Endothelial cell of umbilical vein (primary cell): ENCODE results near the gene CD300LF. TPM values are rescaled to one million over a fixed set of nuclear protein-coding genes. Genes with fewer than 3 reads are reported as not detected.

Experiments
- BruUV-seq: library from RNA; stranded (reverse); fragments of 400-500 nt; replicated peaks from 2 replicates; lab custom pipeline; 2021; lab: Mats Ljungman, UMichigan
- CTCF ChIA-PET: fragments of 300-600, 350-600 bp; sonication (Branson Sonifier 250); formaldehyde crosslinking; loops from one replicate; lab custom pipeline; 2021; ENCODE audit warnings: antibody characterized with exemption, inconsistent platforms; lab: Charles Lee
- POLR2A ChIA-PET: fragments of 300-600, 350-600 bp; sonication (Branson Sonifier 250); formaldehyde crosslinking; loops from one replicate; lab custom pipeline; 2021; ENCODE audit warnings: antibody characterized with exemption, inconsistent platforms; lab: Charles Lee
- DNase-seq: peaks from one replicate; pipeline ENCODE4 v3.0.0-alpha.2; 2011; ENCODE audit warnings: low read depth, low spot score
- FAIRE-seq: peaks from 2 replicates; lab custom pipeline; 2011; peaks lifted over from hg19 to GRCh38; lab: Jason Lieb, UNC
- H2AFZ ChIP-seq: 2 replicates; pipeline ENCODE4 v1.6.0; 2012; ENCODE audit warnings: low read depth, low read length, control low read depth, inconsistent platforms
- H3K27ac ChIP-seq: 2 replicates; pipeline ENCODE4 v1.5.1; 2011; ENCODE audit warnings: low read depth, mild to moderate bottlenecking, control low read depth, low read length, moderate library complexity; ENCODE audit not compliant: insufficient read depth
- H3K27me3 ChIP-seq, 2 experiments: 2 replicates each; pipeline versions ENCODE4 v1.6.0 to v1.6.1; 2011; ENCODE audit warnings: low read length in 2 of 2, mixed read lengths in 1 of 2; ENCODE audit not compliant: control insufficient read depth in 2 of 2, insufficient read depth in 2 of 2
- H3K36me3 ChIP-seq, 2 experiments: 2 replicates in 1 of 2; 3 replicates in 1 of 2; pipeline ENCODE4 v1.5.1; 2011; ENCODE audit warnings: low read length in 2 of 2, mild to moderate bottlenecking in 1 of 2, moderate library complexity in 1 of 2; ENCODE audit not compliant: control insufficient read depth in 2 of 2, insufficient read depth in 2 of 2; ENCODE audit errors: extremely low read depth in 1 of 2
- H3K4me1 ChIP-seq: 3 replicates; pipeline ENCODE4 v1.5.1; 2011; ENCODE audit warnings: mild to moderate bottlenecking, low read length; ENCODE audit not compliant: control insufficient read depth, insufficient read depth; ENCODE audit errors: extremely low read depth
- H3K4me2 ChIP-seq: 2 replicates; pipeline ENCODE4 v1.6.1; 2011; ENCODE audit warnings: low read length, control low read depth, mixed read lengths; ENCODE audit not compliant: insufficient read depth
- H3K4me3 ChIP-seq, 3 experiments: fragments of 200-600 bp in 1 of 3; sonication (generic), shearing (Covaris generic) in 1 of 3; replicated peaks in 1 of 3; 2 replicates each; pipeline ENCODE4 v1.5.1; 2011 to 2016; ENCODE audit warnings: control low read depth in 3 of 3, low read length in 3 of 3, mild to moderate bottlenecking in 2 of 3, inconsistent platforms in 1 of 3, low read depth in 1 of 3, moderate library complexity in 1 of 3; ENCODE audit not compliant: insufficient read depth in 1 of 3
- H3K79me2 ChIP-seq: 2 replicates; pipeline ENCODE4 v1.6.0; 2012; ENCODE audit warnings: low read length, inconsistent platforms; ENCODE audit not compliant: control insufficient read depth, insufficient read depth
- H3K9ac ChIP-seq: replicated peaks from 2 replicates; pipeline ENCODE3; 2011; ENCODE audit warnings: low read length, control low read depth; ENCODE audit not compliant: insufficient read depth; ENCODE audit errors: extremely low read depth
- H3K9me1 ChIP-seq: replicated peaks from 3 replicates; pipeline ENCODE4 v1.6.0; 2011; ENCODE audit warnings: mild to moderate bottlenecking, low read length; ENCODE audit not compliant: control insufficient read depth, insufficient read depth; ENCODE audit errors: extremely low read depth
- H3K9me3 ChIP-seq: replicated peaks from 2 replicates; pipeline ENCODE4 v1.5.1; 2012; ENCODE audit warnings: low read length, inconsistent platforms; ENCODE audit not compliant: control insufficient read depth, insufficient read depth
- H4K20me1 ChIP-seq: replicated peaks from 2 replicates; pipeline ENCODE3; 2011; ENCODE audit warnings: mild to moderate bottlenecking, low read length; ENCODE audit not compliant: control insufficient read depth, insufficient read depth; ENCODE audit errors: extremely low read depth
- CTCF ChIP-seq, 2 donors: IDR thresholded peaks; 1 replicate in 1 of 2; 2 replicates in 1 of 2; pipeline ENCODE4 v1.5.1; 2011; ENCODE audit warnings: low read length in 2 of 2, mild to moderate bottlenecking in 2 of 2, moderate library complexity in 2 of 2, control low read depth in 1 of 2, inconsistent platforms in 1 of 2, low read depth in 1 of 2; ENCODE audit not compliant: insufficient read depth in 1 of 2; ENCODE audit errors: extremely low read depth in 1 of 2
- EZH2 ChIP-seq: IDR thresholded peaks from 2 replicates; pipeline ENCODE4 v1.6.1; 2012; ENCODE audit warnings: borderline replicate concordance, low read depth, mild to moderate bottlenecking, moderate library complexity, low read length, inconsistent platforms; ENCODE audit not compliant: severe bottlenecking
- FOS ChIP-seq: IDR thresholded peaks from 2 replicates; pipeline ENCODE4 v1.6.1; 2011; ENCODE audit warnings: mild to moderate bottlenecking, low read length, moderate library complexity, borderline replicate concordance; ENCODE audit not compliant: insufficient read depth
- GATA2 ChIP-seq: IDR thresholded peaks from 2 replicates; pipeline ENCODE4 v1.7.0; 2011; ENCODE audit warnings: low read depth, mild to moderate bottlenecking, moderate library complexity, mixed read lengths, low read length; ENCODE audit not compliant: insufficient read length, insufficient read depth
- JUN ChIP-seq: IDR thresholded peaks from 2 replicates; pipeline ENCODE4 v1.6.1; 2011; ENCODE audit warnings: borderline replicate concordance, low read depth; ENCODE audit not compliant: insufficient read length, insufficient read depth
- MAX ChIP-seq: IDR thresholded peaks from 2 replicates; pipeline ENCODE4 v1.6.1; 2011; ENCODE audit not compliant: insufficient read depth, insufficient read length
- MYC ChIP-seq: IDR thresholded peaks from one replicate; pipeline ENCODE4 v1.6.1; 2011; ENCODE audit warnings: mild to moderate bottlenecking, low read depth, low read length
- POLR2A ChIP-seq: IDR thresholded peaks from 2 replicates; pipeline ENCODE4 v1.6.1; 2012; ENCODE audit warnings: low read depth, mild to moderate bottlenecking, control low read depth, low read length
- POLR2AphosphoS5 ChIP-seq: IDR thresholded peaks from 2 replicates; pipeline ENCODE4 v1.6.1; 2012; ENCODE audit warnings: low read depth, mild to moderate bottlenecking, control low read depth, low read length, moderate library complexity; ENCODE audit not compliant: insufficient read depth
- dilution Hi-C: fragments of 300-500 bp; cut with MboI; formaldehyde crosslinking; loops from one replicate; pipeline ENCODE4 v1.15.0; 2019; ENCODE audit warnings: low sequenced_read_pairs; ENCODE audit not compliant: extremely low pct_ligation_motif_present
- intact Hi-C: fragments of 100-400 bp; cut with micrococcal nuclease; formaldehyde crosslinking; loops from one replicate; pipeline ENCODE4 v1.10.0; 2022
- polyA plus RNA-seq, 4 experiments: library from polyadenylated mRNA; depleted of rRNA in 3 of 4; stranded (reverse) in 3 of 4; unstranded in 1 of 4; fragments of >200 nt; gene quantifications; 2 replicates each; pipeline versions ENCODE4 v1.2.1 to v1.2.3, GENCODE V29; 2011 to 2012; ENCODE audit warnings: missing spikeins in 1 of 4
- total RNA-seq: library from RNA; stranded (reverse); gene quantifications from 2 replicates; pipeline ENCODE4 v1.2.3, GENCODE V29; 2021

Gene CD300LF
- total and polyA plus RNA-seq, 2 donors (not counting 3 experiments of a cell fraction or from before 2014, with no cell fraction given) = not detected

- DNase-seq (no peak), FAIRE-seq (no peak)
- Histone ChIP-seq H3K27ac (no peak overlapping the region), H3K4me1 (no peaks in the 10 kb centered on the region), H3K9ac (no peak overlapping the region), H3K36me3 (no peaks in the 10 kb centered on the region), H3K9me3 (no peaks in the 10 kb centered on the region), H3K9me1 (no peaks in the 10 kb centered on the region), H3K79me2 (no peaks in the 10 kb centered on the region), H3K4me3 (no peak overlapping the region), H4K20me1 (no peaks in the 10 kb centered on the region), H3K27me3 (no peaks in the 10 kb centered on the region), H2AFZ (no peak overlapping the region), H3K4me2 (no peak overlapping the region)
- POLR2A ChIA-PET = no interaction called here
- TF ChIP-seq JUN (no peak), MAX (no peak), FOS (no peak), EZH2 (no peak), CTCF (IDR thresholded peaks at IDR 0.05; ENCODE audit: extremely low read depth in 1 of 2, insufficient read depth in 1 of 2, low read depth in 1 of 2, low read length in 2 of 2) (no peak), POLR2AphosphoS5 (no peak), POLR2A (no peak), GATA2 (no peak), MYC (no peak)
- dilution Hi-C loops = no loop called here
- no TSS peak for BruUV-seq
- CTCF ChIA-PET = interaction anchor here (0.6 kb wide), 1 partner anchor 59 kb away, joined by 3 read pairs; no protein-coding TSS in a partner anchor
- intact Hi-C loops = no loop called here
These were observed 2.4 kb upstream of the CD300LF start for GRCh38 chr17:74715144-74715543.
